Fibroblast of the aortic adventitia (primary cell): ENCODE data around the gene NFASC. TPM values are rescaled to one million over a fixed set of nuclear protein-coding genes. Genes with fewer than 3 reads are reported as not detected.

Experiments used
- DNase-seq: peaks from one replicate; pipeline ENCODE4 v3.0.0-alpha.2; 2010; ENCODE audit warnings: low read depth
- H3K4me3 ChIP-seq: 2 replicates; pipeline ENCODE4 v1.5.1; 2011; ENCODE audit warnings: low read depth, mild to moderate bottlenecking, control low read depth, low read length, moderate library complexity
- CTCF ChIP-seq: IDR thresholded peaks from 2 replicates; pipeline ENCODE4 v1.5.1; 2011; ENCODE audit warnings: mild to moderate bottlenecking, low read length, control low read depth, inconsistent platforms; ENCODE audit not compliant: insufficient read depth
- total RNA-seq: library from RNA; depleted of rRNA; stranded (reverse); fragments of >200 nt; gene quantifications from 2 replicates; pipeline ENCODE4 v1.2.3, GENCODE V29; 2012; ENCODE audit warnings: low replicate concordance

Gene NFASC
- total RNA-seq, 1 donor = 22.0 TPM

- DNase-seq = no peak
- H3K4me3 ChIP-seq = no peak overlapping the region
- no peak for TF ChIP-seq CTCF
Observed at GRCh38 chr1:204853436-204853835, 17.2 kb upstream of the NFASC start.

GRCh38 chr1:204854286-204854685 is 16.4 kb upstream of the NFASC start:
- no peak for TF ChIP-seq CTCF
- DNase-seq = no peak
- no peak overlapping the region for H3K4me3 ChIP-seq

GRCh38 chr1:204858363-204858821 is 12.3 kb upstream of the NFASC start:
- no peak for DNase-seq
- H3K4me3 ChIP-seq = no peak overlapping the region
- TF ChIP-seq CTCF = no peak

GRCh38 chr1:204859861-204860267 is 10.8 kb upstream of the NFASC start:
- no peak overlapping the region for H3K4me3 ChIP-seq
- DNase-seq = no peak
- no peak for TF ChIP-seq CTCF

- no peak for DNase-seq
- no peak for TF ChIP-seq CTCF
- H3K4me3 ChIP-seq = no peak overlapping the region
Observed at GRCh38 chr1:204863024-204863423, 7.6 kb upstream of the NFASC start.

GRCh38 chr1:204863730-204864129 is 6.9 kb upstream of the NFASC start:
- TF ChIP-seq CTCF = no peak
- H3K4me3 ChIP-seq = no peak overlapping the region
- DNase-seq = no peak

GRCh38 chr1:204866051-204866596 is 4.5 kb upstream of the NFASC start:
- DNase-seq = no peak
- TF ChIP-seq CTCF = no peak
- no peak overlapping the region for H3K4me3 ChIP-seq
